Vagina (tissue), 2 donors: ENCODE results near the gene RPTOR. TPM values are rescaled to one million over a fixed set of nuclear protein-coding genes. Genes with fewer than 3 reads are reported as not detected.

ENCODE experiments used
- DNase-seq, 2 donors: peaks; one replicate each; pipeline ENCODE4 v3.0.0-alpha.2; 2017; ENCODE audit errors: extremely low spot score in 2 of 2
- H3K27ac ChIP-seq: fragments of 200-600 bp; sonication (generic); one replicate; pipeline ENCODE4 v1.5.1; 2019
- H3K27me3 ChIP-seq: fragments of 200-600 bp; sonication (generic); one replicate; pipeline ENCODE4 v1.5.1; 2019
- H3K36me3 ChIP-seq, 2 donors: fragments of 200-600 bp; sonication (generic); one replicate each; pipeline ENCODE4 v1.5.1; 2017 to 2019
- H3K4me1 ChIP-seq: fragments of 200-600 bp; sonication (generic); one replicate; pipeline ENCODE4 v1.5.1; 2019
- H3K4me3 ChIP-seq, 2 donors: fragments of 200-600 bp; sonication (generic); 1 replicate in 1 of 2; 2 replicates in 1 of 2; pipeline ENCODE4 v1.5.1; 2016 to 2019
- H3K9me3 ChIP-seq: fragments of 200-600 bp; sonication (generic); one replicate; pipeline ENCODE4 v1.5.1; 2019
- POLR2A ChIP-seq, 2 donors: fragments of 450-650 bp; IDR thresholded peaks; one replicate each; pipeline ENCODE4 v1.6.1; 2017; ENCODE audit warnings: antibody characterized with exemption in 2 of 2, mild to moderate bottlenecking in 2 of 2, moderate library complexity in 2 of 2
- POLR2AphosphoS5 ChIP-seq, 2 donors: sonication (generic); formaldehyde crosslinking; IDR thresholded peaks; one replicate each; pipeline ENCODE4 v1.9.0; 2017; ENCODE audit warnings: antibody characterized with exemption in 2 of 2, mild to moderate bottlenecking in 2 of 2, low read depth in 1 of 2; ENCODE audit not compliant: insufficient read depth in 1 of 2
- intact Hi-C: fragments of 100-400 bp; cut with DNase I; formaldehyde crosslinking; loops from one replicate; pipeline ENCODE4 v1.15.1; 2023
- total RNA-seq: library from RNA; depleted of rRNA; stranded (reverse); fragments of >200 nt; gene quantifications from one replicate; pipeline ENCODE4 v1.2.3, GENCODE V29; 2016
- TF ChIP-seq, protein P1 (sequence below), 3 experiments: fragments of 450-650 bp in 2 of 3; fragments of 200-600 bp in 1 of 3; sonication (generic) in 1 of 3; IDR thresholded peaks; one replicate each; pipeline ENCODE4 v1.5.1; 2017 to 2019; ENCODE audit warnings: antibody characterized with exemption in 3 of 3, mild to moderate bottlenecking in 2 of 3, moderate library complexity in 2 of 3

RPTOR gene
- total RNA-seq, 1 donor from 2014 or later = 38.3 TPM

DNA sequence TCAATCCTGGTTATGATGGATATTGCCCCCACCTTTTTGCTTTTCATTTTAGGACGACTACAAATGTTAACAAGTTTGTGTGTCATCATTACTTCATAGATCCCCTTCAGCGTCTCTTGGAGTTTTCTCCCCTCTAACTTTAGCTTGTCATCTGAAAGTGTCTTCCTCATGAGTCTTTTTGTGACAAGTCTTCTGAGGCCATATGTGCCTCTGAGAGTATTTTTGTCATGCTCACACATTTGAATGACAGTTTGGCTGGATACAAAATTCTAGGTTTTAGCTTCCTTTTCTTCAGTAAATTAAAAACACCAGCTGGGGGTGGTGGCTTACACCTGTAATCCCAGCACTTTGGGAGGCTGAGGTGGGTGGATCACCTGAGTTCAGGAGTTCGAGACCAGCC is 243.2 kb downstream of the RPTOR start:
- H3K4me1 ChIP-seq = peaks cover 40% of the 10 kb centered on the region
- no peak for TF ChIP-seq POLR2A (IDR thresholded peaks at IDR 0.05)
- no peak for TF ChIP-seq POLR2AphosphoS5 (IDR thresholded peaks at IDR 0.05; ENCODE audit: insufficient read depth in 1 of 2, low read depth in 1 of 2)
- TF ChIP-seq, protein P1, sequence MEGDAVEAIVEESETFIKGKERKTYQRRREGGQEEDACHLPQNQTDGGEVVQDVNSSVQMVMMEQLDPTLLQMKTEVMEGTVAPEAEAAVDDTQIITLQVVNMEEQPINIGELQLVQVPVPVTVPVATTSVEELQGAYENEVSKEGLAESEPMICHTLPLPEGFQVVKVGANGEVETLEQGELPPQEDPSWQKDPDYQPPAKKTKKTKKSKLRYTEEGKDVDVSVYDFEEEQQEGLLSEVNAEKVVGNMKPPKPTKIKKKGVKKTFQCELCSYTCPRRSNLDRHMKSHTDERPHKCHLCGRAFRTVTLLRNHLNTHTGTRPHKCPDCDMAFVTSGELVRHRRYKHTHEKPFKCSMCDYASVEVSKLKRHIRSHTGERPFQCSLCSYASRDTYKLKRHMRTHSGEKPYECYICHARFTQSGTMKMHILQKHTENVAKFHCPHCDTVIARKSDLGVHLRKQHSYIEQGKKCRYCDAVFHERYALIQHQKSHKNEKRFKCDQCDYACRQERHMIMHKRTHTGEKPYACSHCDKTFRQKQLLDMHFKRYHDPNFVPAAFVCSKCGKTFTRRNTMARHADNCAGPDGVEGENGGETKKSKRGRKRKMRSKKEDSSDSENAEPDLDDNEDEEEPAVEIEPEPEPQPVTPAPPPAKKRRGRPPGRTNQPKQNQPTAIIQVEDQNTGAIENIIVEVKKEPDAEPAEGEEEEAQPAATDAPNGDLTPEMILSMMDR (IDR thresholded peaks at IDR 0.05) = no peak
- intact Hi-C loops = no loop called here

GRCh38 chr17:80789356-80789902 is 244.8 kb downstream of the RPTOR start:
- DNase-seq = no peak
- intact Hi-C loops = no loop called here

More for the DNA sequence above, 243.2 kb downstream of the RPTOR start:
- Histone ChIP-seq H3K27ac (no peak overlapping the region), H3K9me3 (no peaks in the 10 kb centered on the region), H3K36me3 (no peaks in the 10 kb centered on the region), H3K4me3 (no peak overlapping the region), H3K27me3 (no peaks in the 10 kb centered on the region)
- DNase-seq = no peak

DNA sequence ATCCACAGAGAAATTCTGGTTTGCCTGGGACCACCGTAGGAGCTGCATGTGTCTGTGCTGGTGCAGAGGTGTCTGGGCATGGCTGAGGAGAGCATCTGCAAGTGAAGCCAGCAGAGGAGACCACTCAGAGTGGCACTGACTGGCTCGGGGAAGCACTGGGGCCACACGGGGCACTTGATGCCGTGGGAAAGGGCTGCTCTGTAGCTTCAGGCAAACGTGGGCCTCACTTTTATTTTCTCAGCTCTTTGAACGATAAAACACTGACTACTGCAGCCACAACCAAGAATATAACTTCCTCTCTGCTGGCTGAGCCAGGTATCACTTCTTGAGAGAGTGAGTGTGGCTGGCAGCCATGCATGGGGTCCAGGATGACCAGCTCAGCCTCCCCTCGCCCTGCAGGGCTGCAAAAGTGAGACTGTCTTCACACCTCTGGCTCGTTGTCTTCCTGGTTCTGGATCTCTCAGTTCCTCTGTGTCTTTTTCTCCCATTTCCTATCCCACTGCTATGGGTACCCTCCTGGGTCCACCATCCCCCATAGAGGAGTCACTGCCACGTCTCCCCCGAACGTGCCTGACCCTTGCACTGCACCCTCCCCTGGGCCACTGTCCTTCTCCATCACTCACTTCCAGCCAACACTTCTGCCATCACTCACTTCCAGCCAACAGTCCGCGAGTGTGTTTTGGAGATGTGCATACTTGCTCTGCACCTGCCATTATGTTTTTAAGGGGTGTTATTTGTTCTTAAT is 245.6 kb downstream of the RPTOR start:
- Histone ChIP-seq H3K27me3 (no peaks in the 10 kb centered on the region), H3K4me1 (peaks cover 51% of the 10 kb centered on the region), H3K9me3 (no peaks in the 10 kb centered on the region), H3K4me3 (no peak overlapping the region), H3K36me3 (no peaks in the 10 kb centered on the region), H3K27ac (peak overlapping the region; percentile 82)
- intact Hi-C loops = no loop called here
- TF ChIP-seq POLR2A (IDR thresholded peaks at IDR 0.05) (no peak), POLR2AphosphoS5 (IDR thresholded peaks at IDR 0.05; ENCODE audit: insufficient read depth in 1 of 2, low read depth in 1 of 2) (no peak)
- TF ChIP-seq, protein P1 (IDR thresholded peaks at IDR 0.05) = no peak
- no peak for DNase-seq

More at GRCh38 chr17:80789356-80789902, 244.8 kb downstream of the RPTOR start:
- H3K27me3 ChIP-seq = no peaks in the 10 kb centered on the region
- peak overlapping the region; percentile 82 for H3K27ac ChIP-seq
- H3K36me3 ChIP-seq = no peaks in the 10 kb centered on the region
- peak in 1 of 2 donors; percentile 71 for TF ChIP-seq POLR2AphosphoS5 (IDR thresholded peaks at IDR 0.05; ENCODE audit: insufficient read depth in 1 of 2, low read depth in 1 of 2)
- TF ChIP-seq, protein P1 (IDR thresholded peaks at IDR 0.05) = no peak
- no peaks in the 10 kb centered on the region for H3K9me3 ChIP-seq
- no peak overlapping the region for H3K4me3 ChIP-seq
- peaks cover 51% of the 10 kb centered on the region for H3K4me1 ChIP-seq

DNA sequence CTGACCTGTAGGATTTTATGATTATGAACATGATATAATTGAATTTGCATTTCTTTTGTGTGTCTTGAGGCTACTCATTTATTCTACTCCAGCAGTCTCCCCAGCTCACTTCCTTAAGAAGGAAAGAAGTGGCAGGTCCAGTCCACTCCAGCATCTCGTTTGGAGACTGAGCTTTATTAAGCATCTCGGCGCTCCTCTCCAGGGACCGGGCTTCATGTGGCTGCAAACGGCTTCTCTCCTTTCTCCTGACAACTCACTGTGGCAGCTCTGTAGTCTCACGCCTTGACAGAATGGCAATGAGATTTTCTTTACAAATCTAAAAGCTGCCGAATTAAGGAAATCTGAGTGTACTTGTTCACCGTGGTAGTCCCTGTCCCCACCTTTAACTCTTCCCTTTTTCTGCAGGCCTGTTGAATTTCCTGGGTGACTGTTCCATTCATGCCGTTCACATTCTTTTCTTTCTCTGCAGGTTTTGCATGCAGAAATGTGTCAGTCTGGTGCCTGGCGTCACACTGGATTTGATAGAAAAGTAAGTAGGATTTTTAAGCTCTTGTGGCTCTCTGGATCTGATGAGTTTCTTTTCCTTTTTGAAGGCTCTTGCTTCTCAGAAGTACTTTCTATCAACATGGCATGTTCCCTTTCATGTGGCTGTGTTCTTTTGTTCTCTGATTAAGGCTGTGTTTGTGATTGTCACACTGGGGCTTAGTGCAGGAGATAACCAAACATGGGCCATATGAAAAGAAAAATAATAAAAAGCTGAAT is 246.5 kb downstream of the RPTOR start:
- H3K27me3 ChIP-seq = no peaks in the 10 kb centered on the region
- no peaks in the 10 kb centered on the region for H3K9me3 ChIP-seq
- H3K4me1 ChIP-seq = peaks cover 51% of the 10 kb centered on the region
- no peak overlapping the region for H3K4me3 ChIP-seq
- H3K36me3 ChIP-seq = no peaks in the 10 kb centered on the region
- intact Hi-C loops = no loop called here
- TF ChIP-seq POLR2A (IDR thresholded peaks at IDR 0.05) (no peak), POLR2AphosphoS5 (IDR thresholded peaks at IDR 0.05; ENCODE audit: insufficient read depth in 1 of 2, low read depth in 1 of 2) (no peak)
- TF ChIP-seq, protein P1 (IDR thresholded peaks at IDR 0.05) = no peak
- DNase-seq = no peak
- H3K27ac ChIP-seq = peak overlapping the region; percentile 82
